ENCODE results near the gene OR8A1.

Gene OR8A1

GRCh38 chr11:124569697-124570096, at the start of gene OR8A1:
Gene OR8A1 (plus strand): TSS chr11:124569997. CDS start chr11:124570120, 123 bp downstream.
- DNase-seq (ENCODE audit: low read depth in 2 of 2) = no peak

- DNase-seq (ENCODE audit: low read depth in 2 of 2) = no peak
Measured at GRCh38 chr11:124520550-124520854, 49.3 kb upstream of the OR8A1 start.

- DNase-seq (ENCODE audit: low read depth in 2 of 2) = no peak
Measured at GRCh38 chr11:124533626-124534025, 36.2 kb upstream of the OR8A1 start.

GRCh38 chr11:124534051-124534450, 35.7 kb upstream of the OR8A1 start:
- DNase-seq (ENCODE audit: low read depth in 2 of 2) = no peak

- no peak for DNase-seq (ENCODE audit: low read depth in 2 of 2)
Measured at GRCh38 chr11:124535552-124536232, 34.1 kb upstream of the OR8A1 start.

GRCh38 chr11:124536520-124536919, 33.3 kb upstream of the OR8A1 start:
- no peak for DNase-seq (ENCODE audit: low read depth in 2 of 2)

GRCh38 chr11:124538019-124538418, 31.8 kb upstream of the OR8A1 start:
- no peak for DNase-seq (ENCODE audit: low read depth in 2 of 2)

GRCh38 chr11:124541204-124541603, 28.6 kb upstream of the OR8A1 start:
- DNase-seq (ENCODE audit: low read depth in 2 of 2) = no peak

GRCh38 chr11:124543145-124543544, 26.7 kb upstream of the OR8A1 start:
- DNase-seq (ENCODE audit: low read depth in 2 of 2) = no peak

- DNase-seq (ENCODE audit: low read depth in 2 of 2) = no peak
Measured at GRCh38 chr11:124543554-124543953, 26.2 kb upstream of the OR8A1 start, which contains the start of gene OR8B12. Gene OR8B12 (minus strand): TSS chr11:124543654. CDS start chr11:124543654, 0 bp downstream.

GRCh38 chr11:124551189-124551588, 18.6 kb upstream of the OR8A1 start:
- DNase-seq (ENCODE audit: low read depth in 2 of 2) = no peak

- no peak for DNase-seq (ENCODE audit: low read depth in 2 of 2)
Measured at GRCh38 chr11:124551987-124552386, 17.8 kb upstream of the OR8A1 start.

- no peak for DNase-seq (ENCODE audit: low read depth in 2 of 2)
Measured at GRCh38 chr11:124556828-124557227, 13.0 kb upstream of the OR8A1 start.

- no peak for DNase-seq (ENCODE audit: low read depth in 2 of 2)
Measured at GRCh38 chr11:124570160-124570559, 363 bp downstream of the OR8A1 start.

- no peak for DNase-seq (ENCODE audit: low read depth in 2 of 2)
Measured at GRCh38 chr11:124577716-124578427, 8.1 kb downstream of the OR8A1 start.

GRCh38 chr11:124578761-124579160, 9.0 kb downstream of the OR8A1 start:
- no peak for DNase-seq (ENCODE audit: low read depth in 2 of 2)

GRCh38 chr11:124581817-124582216, 12.0 kb downstream of the OR8A1 start:
- DNase-seq (ENCODE audit: low read depth in 2 of 2) = no peak

GRCh38 chr11:124582565-124582964, 12.8 kb downstream of the OR8A1 start:
- no peak for DNase-seq (ENCODE audit: low read depth in 2 of 2)

- no peak for DNase-seq (ENCODE audit: low read depth in 2 of 2)
Measured at GRCh38 chr11:124583781-124584180, 14.0 kb downstream of the OR8A1 start.

- DNase-seq (ENCODE audit: low read depth in 2 of 2) = no peak
Measured at GRCh38 chr11:124584681-124585372, 15.0 kb downstream of the OR8A1 start.

GRCh38 chr11:124586238-124586860, 16.6 kb downstream of the OR8A1 start:
- peak; percentile 1 to 10 for DNase-seq (ENCODE audit: low read depth in 2 of 2)

GRCh38 chr11:124591430-124591829, 21.6 kb downstream of the OR8A1 start:
- DNase-seq (ENCODE audit: low read depth in 2 of 2) = no peak

Measured in stimulated activated CD8-positive, alpha-beta memory T cell treated with anti-CD3 and anti-CD28 coated beads, Interleukin-7, amount 100 ng/mL, for 1 hour (primary cell).